IPS-20b (cell line): ENCODE measurements around the gene FAM222A.

ENCODE experiments used
- H3K27ac ChIP-seq: one replicate; pipeline ENCODE4 v1.5.1; 2013; ENCODE audit warnings: low read length
- H3K27me3 ChIP-seq: 2 replicates; pipeline ENCODE4 v1.6.1; 2013; ENCODE audit warnings: mild to moderate bottlenecking, low read length, inconsistent platforms; ENCODE audit not compliant: insufficient read depth
- H3K36me3 ChIP-seq: 2 replicates; pipeline ENCODE4 v1.6.1; 2013; ENCODE audit warnings: low read depth, mild to moderate bottlenecking, inconsistent platforms, low read length, moderate library complexity; ENCODE audit not compliant: insufficient read depth
- H3K4me1 ChIP-seq: 2 replicates; pipeline ENCODE4 v1.6.1; 2013; ENCODE audit warnings: mild to moderate bottlenecking, control low read depth, inconsistent platforms, low read length, moderate library complexity; ENCODE audit not compliant: insufficient read depth
- H3K4me3 ChIP-seq: 2 replicates; pipeline ENCODE4 v1.5.1; 2013; ENCODE audit warnings: mild to moderate bottlenecking, low read length, inconsistent platforms
- H3K9ac ChIP-seq: 2 replicates; pipeline ENCODE4 v1.6.1; 2013; ENCODE audit warnings: low read depth, mild to moderate bottlenecking, inconsistent platforms, low read length, moderate library complexity
- H3K9me3 ChIP-seq: 2 replicates; pipeline ENCODE4 v1.6.1; 2013; ENCODE audit warnings: mild to moderate bottlenecking, low read depth, low read length, inconsistent platforms; ENCODE audit not compliant: insufficient read depth

Gene FAM222A

GRCh38 chr12:109768901-109769670, 55.5 kb downstream of the FAM222A start:
- Histone ChIP-seq H3K4me3 (no peak overlapping the region), H3K9ac (no peak overlapping the region), H3K9me3 (no peaks in the 10 kb centered on the region), H3K4me1 (no peaks in the 10 kb centered on the region), H3K27ac (no peak overlapping the region), H3K27me3 (no peaks in the 10 kb centered on the region), H3K36me3 (no peaks in the 10 kb centered on the region)

- Histone ChIP-seq H3K4me1 (no peaks in the 10 kb centered on the region), H3K9ac (no peak overlapping the region), H3K27ac (no peak overlapping the region), H3K4me3 (no peak overlapping the region), H3K9me3 (no peaks in the 10 kb centered on the region), H3K36me3 (no peaks in the 10 kb centered on the region), H3K27me3 (no peaks in the 10 kb centered on the region)
Observed at GRCh38 chr12:109770104-109770860, 56.7 kb downstream of the FAM222A start.

- H3K4me3 ChIP-seq: no peak overlapping the region
- no peak overlapping the region for H3K9ac ChIP-seq
- H3K27me3 ChIP-seq: no peaks in the 10 kb centered on the region
- no peaks in the 10 kb centered on the region for H3K9me3 ChIP-seq
- H3K36me3 ChIP-seq: no peaks in the 10 kb centered on the region
- no peaks in the 10 kb centered on the region for H3K4me1 ChIP-seq
- H3K27ac ChIP-seq: no peak overlapping the region
Observed at GRCh38 chr12:109770861-109771670, 57.4 kb downstream of the FAM222A start.

- no peaks in the 10 kb centered on the region for H3K4me1 ChIP-seq
- H3K36me3 ChIP-seq: no peaks in the 10 kb centered on the region
- no peaks in the 10 kb centered on the region for H3K27me3 ChIP-seq
- H3K4me3 ChIP-seq: no peak overlapping the region
- no peak overlapping the region for H3K9ac ChIP-seq
- no peaks in the 10 kb centered on the region for H3K9me3 ChIP-seq
- no peak overlapping the region for H3K27ac ChIP-seq
Observed at GRCh38 chr12:109771746-109772621, 58.4 kb downstream of the FAM222A start.

GRCh38 chr12:109772622-109773321, 59.1 kb downstream of the FAM222A start:
- Histone ChIP-seq H3K36me3 (no peaks in the 10 kb centered on the region), H3K27ac (no peak overlapping the region), H3K4me3 (no peak overlapping the region), H3K9ac (no peak overlapping the region), H3K27me3 (no peaks in the 10 kb centered on the region), H3K4me1 (0 out of 2 replicates have a peak, but pooled peaks cover 2% of the 10 kb centered on the region), H3K9me3 (no peaks in the 10 kb centered on the region)

GRCh38 chr12:109773384-109774011, 59.9 kb downstream of the FAM222A start:
- H3K27ac ChIP-seq: no peak overlapping the region
- no peaks in the 10 kb centered on the region for H3K36me3 ChIP-seq
- H3K9me3 ChIP-seq: no peaks in the 10 kb centered on the region
- H3K4me1 ChIP-seq: 0 out of 2 replicates have a peak, but pooled peaks cover 2% of the 10 kb centered on the region
- H3K9ac ChIP-seq: no peak overlapping the region
- no peaks in the 10 kb centered on the region for H3K27me3 ChIP-seq
- no peak overlapping the region for H3K4me3 ChIP-seq

GRCh38 chr12:109775172-109775881, 61.7 kb downstream of the FAM222A start:
- H3K27ac ChIP-seq: no peak overlapping the region
- no peaks in the 10 kb centered on the region for H3K36me3 ChIP-seq
- no peaks in the 10 kb centered on the region for H3K9me3 ChIP-seq
- 0 out of 2 replicates have a peak, but pooled peaks cover 2% of the 10 kb centered on the region for H3K4me1 ChIP-seq
- H3K4me3 ChIP-seq: no peak overlapping the region
- no peaks in the 10 kb centered on the region for H3K27me3 ChIP-seq
- H3K9ac ChIP-seq: no peak overlapping the region

- Histone ChIP-seq H3K9me3 (no peaks in the 10 kb centered on the region), H3K27me3 (no peaks in the 10 kb centered on the region), H3K4me3 (no peak overlapping the region), H3K4me1 (0 out of 2 replicates have a peak, but pooled peaks cover 2% of the 10 kb centered on the region), H3K36me3 (no peaks in the 10 kb centered on the region), H3K9ac (no peak overlapping the region), H3K27ac (no peak overlapping the region)
Observed at GRCh38 chr12:109776624-109777023, 63.0 kb downstream of the FAM222A start.

GRCh38 chr12:109777544-109777943, 63.9 kb downstream of the FAM222A start:
- no peaks in the 10 kb centered on the region for H3K27me3 ChIP-seq
- 0 out of 2 replicates have a peak, but pooled peaks cover 2% of the 10 kb centered on the region for H3K4me1 ChIP-seq
- H3K27ac ChIP-seq: no peak overlapping the region
- no peak overlapping the region for H3K9ac ChIP-seq
- no peaks in the 10 kb centered on the region for H3K36me3 ChIP-seq
- H3K4me3 ChIP-seq: no peak overlapping the region
- no peaks in the 10 kb centered on the region for H3K9me3 ChIP-seq

- H3K27ac ChIP-seq: no peak overlapping the region
- H3K9ac ChIP-seq: no peak overlapping the region
- no peaks in the 10 kb centered on the region for H3K36me3 ChIP-seq
- no peaks in the 10 kb centered on the region for H3K27me3 ChIP-seq
- no peaks in the 10 kb centered on the region for H3K9me3 ChIP-seq
- H3K4me1 ChIP-seq: 0 out of 2 replicates have a peak, but pooled peaks cover 2% of the 10 kb centered on the region
- no peak overlapping the region for H3K4me3 ChIP-seq
Observed at GRCh38 chr12:109778684-109779083, 65.1 kb downstream of the FAM222A start.
